T-helper 1 cell (primary cell): Measurements from ENCODE around the gene MS4A10.

Experiments
- DNase-seq, 5 donors: peaks; one replicate each; pipeline ENCODE4 v3.0.0-alpha.2; 2012 to 2020

The MS4A10 gene

GRCh38 chr11:60766547-60766946 is 18.6 kb upstream of the MS4A10 start:
- DNase-seq = no peak

GRCh38 chr11:60767388-60767811 is 17.7 kb upstream of the MS4A10 start:
- DNase-seq = no peak

- DNase-seq = no peak
Observed at GRCh38 chr11:60768202-60768601, 16.9 kb upstream of the MS4A10 start.

GRCh38 chr11:60769273-60769672 is 15.9 kb upstream of the MS4A10 start:
- no peak for DNase-seq

- no peak for DNase-seq
Observed at GRCh38 chr11:60769811-60770210, 15.3 kb upstream of the MS4A10 start.

GRCh38 chr11:60771146-60771545 is 14.0 kb upstream of the MS4A10 start:
- no peak for DNase-seq

- no peak for DNase-seq
Observed at GRCh38 chr11:60771879-60772525, 13.1 kb upstream of the MS4A10 start.

- no peak for DNase-seq
Observed at GRCh38 chr11:60772666-60773065, 12.5 kb upstream of the MS4A10 start.

GRCh38 chr11:60774726-60775125 is 10.4 kb upstream of the MS4A10 start:
- no peak for DNase-seq

GRCh38 chr11:60775420-60775961 is 9.6 kb upstream of the MS4A10 start:
- peak; percentile 50 to 82 (median 73) for DNase-seq

GRCh38 chr11:60776167-60776566 is 9.0 kb upstream of the MS4A10 start:
- no peak for DNase-seq

- no peak for DNase-seq
Observed at GRCh38 chr11:60777106-60777505, 8.0 kb upstream of the MS4A10 start.

- no peak for DNase-seq
Observed at GRCh38 chr11:60777572-60777971, 7.6 kb upstream of the MS4A10 start.

- no peak for DNase-seq
Observed at GRCh38 chr11:60780065-60780464, 5.1 kb upstream of the MS4A10 start.

GRCh38 chr11:60780774-60781173 is 4.4 kb upstream of the MS4A10 start:
- DNase-seq = no peak

- no peak for DNase-seq
Observed at GRCh38 chr11:60781286-60781980, 3.7 kb upstream of the MS4A10 start.

GRCh38 chr11:60781981-60782316 is 3.2 kb upstream of the MS4A10 start:
- DNase-seq = no peak

- no peak for DNase-seq
Observed at GRCh38 chr11:60782393-60783140, 2.6 kb upstream of the MS4A10 start.

GRCh38 chr11:60783141-60783484 is 2.0 kb upstream of the MS4A10 start:
- DNase-seq = no peak

- no peak for DNase-seq
Observed at GRCh38 chr11:60783911-60784310, 1.2 kb upstream of the MS4A10 start.

- DNase-seq = no peak
Observed at GRCh38 chr11:60785806-60786361, 751 bp downstream of the MS4A10 start.

- DNase-seq = no peak
Observed at GRCh38 chr11:60786811-60787567, 1.9 kb downstream of the MS4A10 start.
